Activated CD4-positive, alpha-beta memory T cell treated with anti-CD3 and anti-CD28 coated beads, Interleukin-2, amount 10 ng/mL, durations not matched to agents 7 days and 5 days (primary cell): ENCODE measurements around the gene VAMP5. TPM values are rescaled to one million over a fixed set of nuclear protein-coding genes. Genes with fewer than 3 reads are reported as not detected.

Experiments
- CTCF ChIA-PET: fragments of 350-600 bp; sonication (Branson Sonifier 250); formaldehyde crosslinking; loops from one replicate; lab custom pipeline; 2021; ENCODE audit warnings: antibody characterized with exemption, inconsistent platforms; lab: Charles Lee
- POLR2A ChIA-PET: fragments of 350-600 bp; sonication (Branson Sonifier 250); formaldehyde crosslinking; loops from one replicate; lab custom pipeline; 2021; ENCODE audit warnings: antibody characterized with exemption; lab: Charles Lee
- DNase-seq: peaks from one replicate; pipeline ENCODE4 v3.0.0-alpha.2; 2020
- H3K27ac Mint-ChIP-seq: one replicate; pipeline ENCODE4 v1.8.0; 2021; ENCODE audit warnings: mild to moderate bottlenecking, mixed read lengths
- H3K27me3 Mint-ChIP-seq: one replicate; pipeline ENCODE4 v1.8.0; 2021; ENCODE audit warnings: mixed read lengths
- H3K36me3 Mint-ChIP-seq: one replicate; pipeline ENCODE4 v1.8.0; 2021; ENCODE audit warnings: low read depth, mixed read lengths
- H3K4me1 Mint-ChIP-seq: one replicate; pipeline ENCODE4 v1.8.0; 2021; ENCODE audit warnings: mixed read lengths
- H3K4me3 Mint-ChIP-seq: one replicate; pipeline ENCODE4 v1.8.0; 2021; ENCODE audit warnings: mild to moderate bottlenecking, mixed read lengths
- H3K9me3 Mint-ChIP-seq: one replicate; pipeline ENCODE4 v1.8.0; 2021; ENCODE audit warnings: mixed read lengths
- total RNA-seq, 2 experiments: library from RNA; stranded (reverse); gene quantifications; one replicate each; pipeline ENCODE4 v1.2.3, GENCODE V29; 2021

VAMP5 gene, protein sequence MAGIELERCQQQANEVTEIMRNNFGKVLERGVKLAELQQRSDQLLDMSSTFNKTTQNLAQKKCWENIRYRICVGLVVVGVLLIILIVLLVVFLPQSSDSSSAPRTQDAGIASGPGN
- total RNA-seq = 10 to 100 TPM; 89.6 to 91.8 TPM

DNA sequence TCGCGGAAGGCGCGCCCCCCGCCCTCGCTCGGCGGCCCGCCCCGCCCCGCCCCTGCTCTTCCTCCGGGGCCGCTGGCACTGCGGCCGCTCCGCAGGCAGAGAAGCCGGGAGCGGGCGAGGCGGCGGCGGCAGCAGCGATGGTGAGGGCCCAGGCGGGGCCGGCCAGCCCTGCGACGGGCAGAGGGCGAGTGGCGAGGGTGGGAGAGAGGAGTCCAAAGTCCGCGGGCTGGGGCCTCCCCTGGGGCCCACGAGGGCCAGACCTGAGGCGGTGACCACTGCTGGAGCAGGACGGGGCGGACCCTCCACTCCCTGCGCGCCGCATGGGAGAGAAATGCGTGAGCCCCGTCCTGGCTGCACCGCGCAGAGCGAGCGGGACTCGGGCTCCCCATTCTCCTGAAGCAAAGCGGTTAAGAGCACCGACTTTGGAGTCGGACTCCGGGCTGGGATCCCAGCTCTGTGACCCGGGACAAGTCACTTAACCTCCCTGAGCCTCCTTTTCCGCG, at the start of gene VAMP5:
Gene VAMP5 (plus strand): TSS at position 78 of the 503 bp plus-strand sequence. CDS start 60 bp downstream, at position 138.
- CTCF ChIA-PET = no interaction called here
- Mint-ChIP-seq H3K9me3 (no peaks in the 10 kb centered on the region), H3K4me3 (peak within 1 kb of the TSS; percentile 91), H3K27ac (peak within 1 kb of the TSS; percentile 89), H3K4me1 (peaks cover 61% of the 10 kb centered on the region), H3K36me3 (peaks cover 38% of the 10 kb centered on the region), H3K27me3 (no peaks in the 10 kb centered on the region)
- POLR2A ChIA-PET = interaction anchor here (1.3 to 3.1 kb wide), 6 partner anchors 11 to 613 kb away, joined by 3 to 40 read pairs (median 12); partner anchors contain the start of genes C2orf68, GGCX, MAT2A and RNF181
- DNase-seq = peak; percentile 29

DNA sequence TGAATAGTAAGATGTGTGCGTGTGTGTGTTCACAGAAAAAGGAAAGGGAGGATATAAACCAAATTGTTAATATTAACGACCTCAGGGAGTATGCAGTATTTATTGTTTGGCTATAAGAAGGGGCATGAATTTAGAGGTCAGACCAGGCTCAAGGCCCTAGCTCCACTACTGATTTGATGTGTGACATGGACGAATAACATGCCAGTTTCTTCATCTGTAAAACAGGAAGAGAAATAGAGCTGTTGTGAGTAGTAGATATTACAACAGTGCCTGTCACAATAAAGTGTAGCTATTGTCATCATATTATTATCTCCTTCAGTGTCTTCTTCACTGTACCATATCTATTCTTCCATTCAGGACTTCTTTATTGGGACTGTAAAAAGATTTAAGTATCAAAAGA, 49.4 kb upstream of the VAMP5 start:
- no peak for DNase-seq
- peaks cover 5% of the 10 kb centered on the region for H3K27me3 Mint-ChIP-seq
- no peak overlapping the region for H3K4me3 Mint-ChIP-seq
- H3K27ac Mint-ChIP-seq = no peak overlapping the region
- H3K9me3 Mint-ChIP-seq = no peaks in the 10 kb centered on the region
- peaks cover 15% of the 10 kb centered on the region for H3K4me1 Mint-ChIP-seq
- ChIA-PET POLR2A (interaction anchor here (1.6 to 1.9 kb wide), 2 partner anchors 60 to 97 kb away, joined by 3 to 4 read pairs; partner anchors contain the start of gene RNF181), CTCF (interaction anchor here (1.1 to 2.2 kb wide), 2 partner anchors 17 to 21 kb away, joined by 3 to 9 read pairs; no protein-coding TSS in a partner anchor)
- H3K36me3 Mint-ChIP-seq = peaks cover 9% of the 10 kb centered on the region

DNA sequence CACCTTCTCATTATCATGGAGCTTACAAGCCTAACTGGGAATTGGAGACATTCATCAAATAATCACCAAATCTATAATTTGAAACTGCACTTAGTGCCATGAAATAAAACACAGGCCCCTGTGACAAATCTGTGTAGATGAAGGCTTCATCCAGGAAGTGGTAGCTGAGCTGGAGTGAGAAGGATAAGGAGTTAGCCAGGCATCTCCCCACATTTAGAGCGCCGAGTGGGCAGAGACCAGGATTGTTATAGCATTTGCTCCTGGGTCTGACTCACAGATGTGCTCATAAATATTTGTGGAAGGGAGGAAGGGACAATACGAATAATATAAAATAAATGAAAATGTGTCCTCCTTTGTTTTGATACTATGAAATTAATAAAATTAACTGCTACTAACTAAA, 47.8 kb upstream of the VAMP5 start:
- no peak overlapping the region for H3K27ac Mint-ChIP-seq
- peaks cover 2% of the 10 kb centered on the region for H3K27me3 Mint-ChIP-seq
- no peak for DNase-seq
- no peak overlapping the region for H3K4me3 Mint-ChIP-seq
- CTCF ChIA-PET = interaction anchor here (1.2 to 6.0 kb wide), 3 partner anchors 15 to 116 kb away, joined by 3 to 50 read pairs (median 9); no protein-coding TSS in a partner anchor
- H3K9me3 Mint-ChIP-seq = no peaks in the 10 kb centered on the region
- POLR2A ChIA-PET = interaction anchor here (0.9 to 6.8 kb wide), 7 partner anchors 10 to 210 kb away, joined by 3 to 94 read pairs (median 14); partner anchors contain the start of genes ELMOD3, GGCX, RETSAT and TGOLN2
- H3K4me1 Mint-ChIP-seq = peaks cover 28% of the 10 kb centered on the region
- peaks cover 25% of the 10 kb centered on the region for H3K36me3 Mint-ChIP-seq

- H3K9me3 Mint-ChIP-seq = no peaks in the 10 kb centered on the region
- peaks cover 38% of the 10 kb centered on the region for H3K36me3 Mint-ChIP-seq
- ChIA-PET POLR2A (interaction anchor here (0.9 to 8.5 kb wide), 46 partner anchors 9 to 692 kb away, joined by 3 to 143 read pairs (median 6); partner anchors contain the start of genes C2orf68, ELMOD3, GGCX and POLR1A), CTCF (interaction anchor here (0.7 to 6.0 kb wide), 10 partner anchors 13 to 1079 kb away, joined by 3 to 50 read pairs (median 4); partner anchors contain the start of gene GGCX)
- peak overlapping the region; percentile 94 for H3K27ac Mint-ChIP-seq
- H3K4me1 Mint-ChIP-seq = peaks cover 42% of the 10 kb centered on the region
- peak; percentile 54 for DNase-seq
- peak overlapping the region; percentile 94 for H3K4me3 Mint-ChIP-seq
- H3K27me3 Mint-ChIP-seq = no peaks in the 10 kb centered on the region
These were observed 46.4 kb upstream of the VAMP5 start for GRCh38 chr2:85537600-85538506.

- Mint-ChIP-seq H3K27me3 (no peaks in the 10 kb centered on the region), H3K36me3 (peaks cover 47% of the 10 kb centered on the region), H3K27ac (peak within 1 kb of the TSS; percentile 94), H3K4me1 (peaks cover 48% of the 10 kb centered on the region), H3K4me3 (peak within 1 kb of the TSS; percentile 94), H3K9me3 (no peaks in the 10 kb centered on the region)
- POLR2A ChIA-PET = interaction anchor here (0.7 to 8.5 kb wide), 55 partner anchors 9 to 902 kb away, joined by 3 to 143 read pairs (median 5); partner anchors contain the start of genes C2orf68, CAPG, ELMOD3 and GGCX
- DNase-seq = peak; percentile 89
- CTCF ChIA-PET = interaction anchor here (0.6 to 6.0 kb wide), 17 partner anchors 10 to 213 kb away, joined by 3 to 50 read pairs (median 4); partner anchors contain the start of genes GGCX, RETSAT and TGOLN2
These were observed 45.5 kb upstream of the VAMP5 start, which contains the start of gene MAT2A for GRCh38 chr2:85538507-85539360. TSS of gene MAT2A (plus strand) at chr2:85539168. CDS start at chr2:85539288, 120 bp downstream.

DNA sequence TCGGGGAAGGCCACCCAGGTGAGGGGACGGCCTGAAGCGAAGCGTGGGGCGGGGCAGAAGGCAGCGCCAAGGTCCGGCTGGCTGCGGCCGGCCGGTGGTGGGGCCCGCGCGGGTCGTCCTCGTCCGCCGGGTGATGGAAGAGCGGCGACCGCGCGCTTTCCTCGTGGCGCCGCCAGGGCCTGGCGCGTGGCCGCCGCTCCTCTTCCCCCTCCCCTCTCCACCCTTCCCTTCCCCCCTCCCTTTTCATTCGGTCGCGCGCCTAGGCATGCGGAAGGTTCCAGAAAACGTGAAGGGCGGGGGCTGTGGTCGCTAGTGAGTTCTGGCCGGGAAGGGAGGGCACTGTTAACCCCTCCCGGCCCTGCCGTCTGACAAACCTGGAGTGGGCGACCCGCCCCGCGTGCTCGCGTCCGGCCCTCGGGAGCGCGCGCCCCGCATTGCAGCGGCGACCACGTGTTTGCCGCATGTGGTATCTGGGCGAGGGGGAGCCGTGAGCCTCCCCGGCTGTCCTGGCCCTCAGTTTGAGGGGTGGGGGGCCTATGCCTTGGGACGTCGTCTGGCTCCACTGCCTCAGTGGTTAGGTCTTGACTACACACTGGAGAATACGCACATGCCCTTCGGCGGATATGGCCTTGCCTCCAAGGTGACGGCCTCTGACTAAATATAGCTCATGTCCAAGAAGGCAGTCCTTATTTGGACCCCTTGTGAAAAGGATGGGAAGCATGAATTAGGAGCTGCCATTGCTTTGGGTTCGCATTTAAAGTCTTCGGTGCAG, 44.7 kb upstream of the VAMP5 start:
- Mint-ChIP-seq H3K27ac (peak overlapping the region; percentile 94), H3K27me3 (no peaks in the 10 kb centered on the region), H3K4me1 (peaks cover 55% of the 10 kb centered on the region), H3K36me3 (peaks cover 55% of the 10 kb centered on the region), H3K4me3 (peak overlapping the region; percentile 94), H3K9me3 (no peaks in the 10 kb centered on the region)
- peak; percentile 78 for DNase-seq
- POLR2A ChIA-PET = interaction anchor here (0.7 to 8.5 kb wide), 54 partner anchors 8 to 902 kb away, joined by 3 to 143 read pairs (median 6); partner anchors contain the start of genes C2orf68, CAPG, ELMOD3 and GGCX
- CTCF ChIA-PET = interaction anchor here (0.6 to 6.0 kb wide), 17 partner anchors 9 to 213 kb away, joined by 3 to 50 read pairs (median 4); partner anchors contain the start of genes RETSAT and TGOLN2

- H3K27me3 Mint-ChIP-seq = no peaks in the 10 kb centered on the region
- no peaks in the 10 kb centered on the region for H3K9me3 Mint-ChIP-seq
- peak overlapping the region; percentile 94 for H3K4me3 Mint-ChIP-seq
- peak overlapping the region; percentile 77 for H3K27ac Mint-ChIP-seq
- H3K36me3 Mint-ChIP-seq = peaks cover 62% of the 10 kb centered on the region
- no peak for DNase-seq
- peaks cover 55% of the 10 kb centered on the region for H3K4me1 Mint-ChIP-seq
- CTCF ChIA-PET = interaction anchor here (1.2 to 6.0 kb wide), 3 partner anchors 12 to 213 kb away, joined by 3 to 50 read pairs (median 36); no protein-coding TSS in a partner anchor
- POLR2A ChIA-PET = interaction anchor here (0.6 to 8.5 kb wide), 25 partner anchors 7 to 540 kb away, joined by 3 to 143 read pairs (median 15); partner anchors contain the start of genes ELMOD3, GGCX, RETSAT and RNF181
These were observed 44.0 kb upstream of the VAMP5 start for GRCh38 chr2:85540133-85540648.

GRCh38 chr2:85541262-85541661, 43.0 kb upstream of the VAMP5 start:
- Mint-ChIP-seq H3K4me1 (peaks cover 54% of the 10 kb centered on the region), H3K9me3 (no peaks in the 10 kb centered on the region), H3K27me3 (no peaks in the 10 kb centered on the region), H3K36me3 (peaks cover 66% of the 10 kb centered on the region), H3K27ac (peak overlapping the region; percentile 17), H3K4me3 (peak overlapping the region; percentile 94)
- ChIA-PET POLR2A (interaction anchor here (1.0 to 8.5 kb wide), 16 partner anchors 10 to 222 kb away, joined by 3 to 143 read pairs (median 26); partner anchors contain the start of genes C2orf68, ELMOD3, GGCX and RETSAT), CTCF (interaction anchor here (1.0 to 6.0 kb wide), 4 partner anchors 10 to 121 kb away, joined by 3 to 50 read pairs (median 20); no protein-coding TSS in a partner anchor)
- no peak for DNase-seq

- CTCF ChIA-PET = interaction anchor here (1.0 to 6.0 kb wide), 4 partner anchors 10 to 121 kb away, joined by 3 to 50 read pairs (median 20); no protein-coding TSS in a partner anchor
- Mint-ChIP-seq H3K27ac (peak overlapping the region; percentile 17), H3K9me3 (no peaks in the 10 kb centered on the region), H3K36me3 (peaks cover 68% of the 10 kb centered on the region), H3K27me3 (no peaks in the 10 kb centered on the region), H3K4me3 (peak overlapping the region; percentile 94), H3K4me1 (peaks cover 49% of the 10 kb centered on the region)
- POLR2A ChIA-PET = interaction anchor here (1.1 to 8.5 kb wide), 11 partner anchors 9 to 222 kb away, joined by 3 to 143 read pairs (median 44); partner anchors contain the start of genes C2orf68, ELMOD3, RETSAT and SH2D6
- DNase-seq = no peak
These were observed 42.3 kb upstream of the VAMP5 start for GRCh38 chr2:85541753-85542457.
